Esophagus squamous epithelium (tissue), 4 donors: ENCODE data around the gene ARL13B.

Experiments
- POLR2A ChIP-seq, 4 donors: fragments of 450-650 bp; IDR thresholded peaks; one replicate each; pipeline ENCODE4 v1.6.1; 2017; ENCODE audit warnings: antibody characterized with exemption in 4 of 4, mild to moderate bottlenecking in 4 of 4, moderate library complexity in 3 of 4
- TF ChIP-seq, protein P1 (sequence below), 6 experiments: fragments of 450-650 bp in 4 of 6; fragments of 200-600 bp in 2 of 6; sonication (generic) in 2 of 6; IDR thresholded peaks; one replicate each; pipeline ENCODE4 v1.5.1; 2016 to 2019; ENCODE audit warnings: antibody characterized with exemption in 6 of 6, mild to moderate bottlenecking in 4 of 6, moderate library complexity in 4 of 6

GRCh38 chr3:93981649-93982048 is 1.7 kb downstream of the ARL13B start:
- TF ChIP-seq, protein P1, sequence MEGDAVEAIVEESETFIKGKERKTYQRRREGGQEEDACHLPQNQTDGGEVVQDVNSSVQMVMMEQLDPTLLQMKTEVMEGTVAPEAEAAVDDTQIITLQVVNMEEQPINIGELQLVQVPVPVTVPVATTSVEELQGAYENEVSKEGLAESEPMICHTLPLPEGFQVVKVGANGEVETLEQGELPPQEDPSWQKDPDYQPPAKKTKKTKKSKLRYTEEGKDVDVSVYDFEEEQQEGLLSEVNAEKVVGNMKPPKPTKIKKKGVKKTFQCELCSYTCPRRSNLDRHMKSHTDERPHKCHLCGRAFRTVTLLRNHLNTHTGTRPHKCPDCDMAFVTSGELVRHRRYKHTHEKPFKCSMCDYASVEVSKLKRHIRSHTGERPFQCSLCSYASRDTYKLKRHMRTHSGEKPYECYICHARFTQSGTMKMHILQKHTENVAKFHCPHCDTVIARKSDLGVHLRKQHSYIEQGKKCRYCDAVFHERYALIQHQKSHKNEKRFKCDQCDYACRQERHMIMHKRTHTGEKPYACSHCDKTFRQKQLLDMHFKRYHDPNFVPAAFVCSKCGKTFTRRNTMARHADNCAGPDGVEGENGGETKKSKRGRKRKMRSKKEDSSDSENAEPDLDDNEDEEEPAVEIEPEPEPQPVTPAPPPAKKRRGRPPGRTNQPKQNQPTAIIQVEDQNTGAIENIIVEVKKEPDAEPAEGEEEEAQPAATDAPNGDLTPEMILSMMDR (IDR thresholded peaks at IDR 0.05), result no peak
- TF ChIP-seq POLR2A (IDR thresholded peaks at IDR 0.05), result no peak
